ENCODE data around the gene SYCN.
"Not testable (repeated sequence)": the region's sequence is repeated elsewhere in the genome, so short reads cannot be mapped to it uniquely, and the experiment has no call there.

The SYCN gene

DNA sequence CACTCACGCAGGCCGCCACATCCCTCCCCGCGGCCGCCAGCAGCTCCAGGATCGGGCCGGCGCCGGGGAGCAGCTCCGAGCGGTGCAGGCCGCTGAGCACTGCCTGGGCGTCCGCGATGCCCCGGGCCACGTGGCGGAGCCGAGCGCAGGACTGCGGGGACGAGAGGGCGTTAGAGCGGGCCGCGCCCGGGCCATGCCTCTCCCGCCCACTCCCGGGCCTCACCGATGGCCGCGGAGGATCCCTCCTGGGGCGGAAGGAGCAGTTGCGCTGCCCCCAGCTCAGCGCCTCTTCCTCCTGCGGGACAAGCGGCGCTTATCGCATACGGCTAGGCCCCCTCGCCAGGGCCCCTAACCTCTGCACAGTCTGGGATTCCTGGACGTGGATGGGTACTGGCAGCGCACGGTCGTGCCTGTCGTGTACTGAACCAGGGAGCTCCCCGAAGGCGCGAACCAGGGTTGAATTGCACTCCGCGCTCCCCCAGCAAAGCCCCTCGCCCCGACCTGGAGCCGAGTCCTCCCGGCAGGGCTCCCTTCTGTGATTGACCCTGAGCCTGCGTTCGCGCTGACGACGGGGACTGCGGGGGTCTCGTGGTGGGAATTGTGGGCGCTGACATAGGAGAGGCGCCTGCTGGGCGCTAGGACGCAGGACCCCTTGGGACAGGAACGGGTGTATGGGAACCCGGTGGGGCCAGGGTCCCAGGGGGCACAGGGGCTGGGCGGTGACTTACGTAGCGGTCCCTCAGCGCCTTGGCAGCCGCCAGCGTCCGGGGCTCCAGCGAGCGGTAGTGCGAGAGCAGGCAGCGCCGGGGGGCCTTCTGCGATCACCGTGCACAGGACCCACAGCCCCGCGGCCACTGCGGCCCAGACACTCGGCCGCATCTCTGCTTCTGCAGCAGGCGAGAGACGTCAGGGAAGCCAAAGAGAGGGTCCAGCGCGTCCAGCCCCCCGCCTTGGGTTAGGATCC, 43.9 kb upstream of the SYCN start:
- in situ Hi-C loops (cut with MboI; ENCODE audit: low sequenced_read_pairs, unreplicated experiment) = no loop called here
- TF ChIP-seq, protein P1, sequence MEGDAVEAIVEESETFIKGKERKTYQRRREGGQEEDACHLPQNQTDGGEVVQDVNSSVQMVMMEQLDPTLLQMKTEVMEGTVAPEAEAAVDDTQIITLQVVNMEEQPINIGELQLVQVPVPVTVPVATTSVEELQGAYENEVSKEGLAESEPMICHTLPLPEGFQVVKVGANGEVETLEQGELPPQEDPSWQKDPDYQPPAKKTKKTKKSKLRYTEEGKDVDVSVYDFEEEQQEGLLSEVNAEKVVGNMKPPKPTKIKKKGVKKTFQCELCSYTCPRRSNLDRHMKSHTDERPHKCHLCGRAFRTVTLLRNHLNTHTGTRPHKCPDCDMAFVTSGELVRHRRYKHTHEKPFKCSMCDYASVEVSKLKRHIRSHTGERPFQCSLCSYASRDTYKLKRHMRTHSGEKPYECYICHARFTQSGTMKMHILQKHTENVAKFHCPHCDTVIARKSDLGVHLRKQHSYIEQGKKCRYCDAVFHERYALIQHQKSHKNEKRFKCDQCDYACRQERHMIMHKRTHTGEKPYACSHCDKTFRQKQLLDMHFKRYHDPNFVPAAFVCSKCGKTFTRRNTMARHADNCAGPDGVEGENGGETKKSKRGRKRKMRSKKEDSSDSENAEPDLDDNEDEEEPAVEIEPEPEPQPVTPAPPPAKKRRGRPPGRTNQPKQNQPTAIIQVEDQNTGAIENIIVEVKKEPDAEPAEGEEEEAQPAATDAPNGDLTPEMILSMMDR (IDR thresholded peaks at IDR 0.05; ENCODE audit: borderline replicate concordance, control extremely low read depth, extremely low read depth, insufficient read depth, missing control alignments) = no peak
- no peak for DNase-seq (ENCODE audit: low spot score)

DNA sequence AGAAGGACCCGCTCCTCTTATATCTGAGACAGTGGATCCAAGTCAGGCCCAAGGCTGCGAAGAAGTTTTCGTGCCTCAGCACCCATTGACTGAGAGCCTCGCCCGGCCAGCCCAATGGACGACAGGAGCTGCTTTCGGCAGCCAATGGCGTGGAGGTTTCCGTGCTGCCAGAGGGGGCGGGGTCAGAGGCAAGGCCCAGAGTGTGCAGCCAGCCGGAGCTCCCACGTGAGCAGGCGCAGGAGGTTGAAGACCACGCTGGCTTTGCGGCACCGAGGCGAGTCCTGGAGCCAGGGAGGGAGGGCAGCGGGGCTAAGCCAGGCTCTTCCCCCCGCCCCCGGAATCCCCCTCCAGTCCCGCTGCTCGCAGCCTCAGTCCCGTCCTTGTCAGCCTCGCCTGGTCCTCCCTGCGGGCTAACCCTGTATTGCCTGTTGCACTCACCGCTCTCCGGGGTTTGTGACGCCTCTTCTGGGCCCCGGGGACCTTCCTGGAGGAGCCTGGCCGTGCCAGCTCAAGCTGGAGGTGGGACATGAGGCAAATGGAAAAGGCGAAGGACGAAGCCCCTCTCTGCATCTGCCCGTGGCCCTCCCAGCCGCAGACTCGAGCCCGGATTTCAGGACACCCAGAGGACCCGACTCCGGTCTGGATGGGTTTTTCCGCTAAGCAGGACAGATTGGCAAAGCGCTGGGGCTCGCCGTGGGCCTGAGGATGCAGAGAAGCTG, 43.0 kb upstream of the SYCN start:
- peak; percentile 40 for DNase-seq (ENCODE audit: low spot score)
- TF ChIP-seq, protein P1 (IDR thresholded peaks at IDR 0.05; ENCODE audit: borderline replicate concordance, control extremely low read depth, extremely low read depth, insufficient read depth, missing control alignments) = no peak
- in situ Hi-C loops (cut with MboI; ENCODE audit: low sequenced_read_pairs, unreplicated experiment) = no loop called here

DNA sequence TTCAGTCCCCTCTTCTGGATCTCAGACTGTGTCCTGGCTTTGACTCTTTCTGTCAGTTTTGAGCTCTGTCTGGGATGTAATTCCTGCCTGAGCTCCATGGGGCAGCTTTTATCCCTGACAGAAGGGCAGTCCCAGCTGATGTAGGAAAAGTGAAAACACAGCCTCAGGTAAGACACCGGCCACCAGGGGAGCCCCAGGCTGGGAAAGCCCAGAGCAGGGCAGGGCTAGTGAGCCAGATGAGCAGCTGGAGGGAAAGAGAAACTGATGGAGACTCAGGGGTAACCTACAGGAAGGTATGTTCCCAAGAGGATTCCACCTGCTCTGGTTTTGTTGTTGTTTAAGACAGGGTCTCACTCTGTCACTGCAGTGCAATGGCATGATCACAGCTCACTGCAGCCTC, 41.1 kb upstream of the SYCN start:
- in situ Hi-C loops (cut with MboI; ENCODE audit: low sequenced_read_pairs, unreplicated experiment); DNase-seq (ENCODE audit: low spot score): not testable (repeated sequence)

DNA sequence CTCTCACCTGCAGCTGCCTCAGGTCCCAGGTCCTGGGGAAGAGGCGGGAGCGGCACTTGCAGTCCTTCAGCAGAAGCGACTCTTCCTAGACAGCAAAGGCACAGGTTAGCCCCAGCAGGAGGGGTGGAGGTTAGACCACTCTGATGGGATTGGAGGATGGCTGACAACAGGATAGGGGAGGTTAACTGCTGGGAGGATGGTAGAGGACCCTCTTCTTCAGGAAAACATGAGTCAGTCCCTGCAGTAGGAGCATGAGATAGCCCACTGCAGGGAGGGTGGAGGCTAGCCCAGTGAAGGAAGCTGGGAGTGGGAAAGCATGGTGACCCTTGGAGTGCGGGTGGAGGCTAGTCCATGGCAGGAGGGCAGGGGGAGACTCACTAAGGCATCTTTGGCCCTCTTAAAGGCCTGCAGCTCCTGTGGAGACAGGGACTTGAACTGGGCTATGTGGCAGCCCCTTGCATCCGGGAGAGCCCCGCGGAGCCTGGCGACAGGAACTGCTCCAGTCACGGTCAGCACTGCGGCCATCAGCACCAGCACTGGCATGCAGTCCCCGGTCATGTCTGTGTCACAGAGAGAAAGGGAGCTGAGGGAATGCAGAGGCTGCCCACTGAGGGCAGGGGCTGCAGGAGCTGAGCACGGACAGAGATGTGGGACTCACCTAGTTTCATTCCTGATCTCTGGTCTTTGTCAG, 40.5 kb upstream of the SYCN start, which contains the start of gene IFNL3:
Gene IFNL3 (minus strand): TSS at position 597 of the 691 bp plus-strand sequence. CDS start 39 bp downstream, at position 558.
- in situ Hi-C loops (cut with MboI; ENCODE audit: low sequenced_read_pairs, unreplicated experiment); DNase-seq (ENCODE audit: low spot score): not testable (repeated sequence)

DNA sequence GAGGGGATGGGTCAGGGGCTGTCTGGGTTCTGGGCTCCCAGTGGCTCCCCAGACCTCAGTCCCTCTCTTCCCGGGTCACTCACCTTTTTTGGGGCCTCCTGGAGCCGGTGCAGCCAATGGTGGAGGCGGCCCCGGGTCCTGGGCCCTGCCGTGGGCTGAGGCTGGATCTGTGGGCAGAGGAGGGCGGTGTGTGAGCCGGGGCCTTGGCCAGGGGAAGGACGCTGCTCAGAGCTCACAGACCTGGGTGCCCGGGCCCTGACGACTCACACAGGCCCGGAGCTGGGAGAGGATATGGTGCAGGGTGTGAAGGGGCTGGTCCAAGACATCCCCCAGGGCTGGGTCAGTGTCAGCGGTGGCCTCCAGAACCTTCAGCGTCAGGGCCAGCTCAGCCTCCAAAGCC, 39.7 kb upstream of the SYCN start:
- DNase-seq (ENCODE audit: low spot score); in situ Hi-C loops (cut with MboI; ENCODE audit: low sequenced_read_pairs, unreplicated experiment): not testable (repeated sequence)

DNA sequence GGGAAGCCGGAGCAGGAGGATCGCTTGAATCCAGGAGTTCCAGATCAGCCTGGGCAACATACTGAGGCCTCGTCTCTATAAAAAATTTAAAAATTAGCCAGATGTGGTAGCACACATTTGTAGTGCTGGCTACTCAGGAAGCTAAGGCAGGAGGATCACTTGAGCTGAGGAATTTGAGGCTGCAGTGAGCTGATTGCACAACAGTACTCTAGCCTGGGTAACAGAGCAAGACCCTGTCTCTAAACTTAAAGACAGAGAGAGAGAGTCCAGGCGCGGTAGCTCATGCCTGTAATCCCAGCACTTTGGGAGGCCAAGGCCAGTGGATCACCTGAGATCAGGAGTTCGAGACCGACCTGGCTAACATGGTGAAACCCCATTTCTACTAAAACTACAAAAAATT, 36.4 kb upstream of the SYCN start:
- TF ChIP-seq, protein P1 (IDR thresholded peaks at IDR 0.05; ENCODE audit: borderline replicate concordance, control extremely low read depth, extremely low read depth, insufficient read depth, missing control alignments) = no peak
- in situ Hi-C loops (cut with MboI; ENCODE audit: low sequenced_read_pairs, unreplicated experiment) = no loop called here
- no peak for DNase-seq (ENCODE audit: low spot score)

DNA sequence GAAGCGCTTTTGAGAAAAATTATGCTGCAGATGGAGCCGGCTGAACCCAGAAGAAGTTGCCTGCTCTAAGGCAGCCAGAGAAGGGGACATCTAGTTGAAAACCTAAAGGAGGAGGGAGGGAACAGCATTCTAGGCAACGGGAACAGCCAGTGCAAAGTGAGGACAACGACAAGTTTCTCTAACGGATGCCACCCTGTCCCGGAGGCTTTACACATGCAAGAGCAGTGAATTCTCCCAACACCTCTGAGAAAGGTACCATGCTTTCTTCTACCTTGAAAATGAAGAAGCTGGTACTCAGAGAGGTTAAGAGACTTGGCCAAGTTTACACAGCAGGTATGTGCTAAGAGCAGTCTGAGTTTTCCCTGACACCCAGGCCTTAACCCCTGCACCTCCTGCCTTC, 34.9 kb upstream of the SYCN start:
- TF ChIP-seq, protein P1 (IDR thresholded peaks at IDR 0.05; ENCODE audit: borderline replicate concordance, control extremely low read depth, extremely low read depth, insufficient read depth, missing control alignments) = no peak
- in situ Hi-C loops (cut with MboI; ENCODE audit: low sequenced_read_pairs, unreplicated experiment) = no loop called here
- DNase-seq (ENCODE audit: low spot score) = no peak

DNA sequence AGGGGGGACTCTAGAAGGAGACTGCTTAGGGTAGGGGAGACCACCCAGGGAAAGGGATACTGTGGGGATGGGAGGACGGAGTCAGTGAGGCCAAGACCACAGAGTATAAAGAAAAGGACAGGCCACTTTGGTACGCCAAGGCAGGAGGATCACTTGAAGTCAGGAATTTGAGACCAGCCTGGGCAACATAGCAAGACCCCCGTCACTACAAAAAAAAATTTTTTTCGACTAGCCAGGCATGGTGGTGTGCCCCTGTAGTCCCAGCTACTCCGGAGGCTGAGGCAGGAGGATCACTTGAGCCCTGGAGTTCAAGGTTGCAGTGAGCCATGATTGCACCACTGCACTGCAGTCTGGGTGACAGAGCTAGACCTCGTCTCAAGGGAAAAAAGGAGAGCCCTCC, 34.1 kb upstream of the SYCN start:
- TF ChIP-seq, protein P1 (IDR thresholded peaks at IDR 0.05; ENCODE audit: borderline replicate concordance, control extremely low read depth, extremely low read depth, insufficient read depth, missing control alignments) = no peak
- no peak for DNase-seq (ENCODE audit: low spot score)
- in situ Hi-C loops (cut with MboI; ENCODE audit: low sequenced_read_pairs, unreplicated experiment) = no loop called here

Data from GM13976 (cell line).